ENCODE data around the gene PSEN1.
A peak's percentile ranks its signal among the peaks of the same experiment; 100 is the strongest.
"Not testable (repeated sequence)": the region's sequence is repeated elsewhere in the genome, so short reads cannot be mapped to it uniquely, and the experiment has no call there.

The PSEN1 gene

DNA sequence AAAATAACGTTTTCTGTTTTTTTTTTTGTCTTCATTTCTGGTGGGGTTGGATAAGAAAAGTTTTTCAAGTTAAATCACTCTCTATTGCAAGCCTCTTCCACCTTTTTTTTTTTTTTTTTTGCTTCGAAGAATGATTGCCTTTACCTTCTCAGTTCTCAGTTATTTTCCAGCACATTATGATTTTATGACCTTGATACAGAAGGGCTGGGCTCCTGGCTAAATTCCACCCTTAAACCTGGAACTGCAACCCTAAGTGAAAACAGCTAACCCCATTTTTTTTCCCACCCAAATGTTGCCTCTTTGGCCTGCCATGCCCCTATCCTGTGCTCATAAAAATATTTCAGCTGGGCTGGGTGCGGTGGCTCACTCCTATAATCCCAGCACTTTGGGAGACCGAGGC is 31.4 kb downstream of the PSEN1 start:
- no peak for DNase-seq (ENCODE audit: low spot score)

- DNase-seq (ENCODE audit: low spot score), result no peak
Measured at GRCh38 chr14:73168274-73168673, 32.0 kb downstream of the PSEN1 start.

DNA sequence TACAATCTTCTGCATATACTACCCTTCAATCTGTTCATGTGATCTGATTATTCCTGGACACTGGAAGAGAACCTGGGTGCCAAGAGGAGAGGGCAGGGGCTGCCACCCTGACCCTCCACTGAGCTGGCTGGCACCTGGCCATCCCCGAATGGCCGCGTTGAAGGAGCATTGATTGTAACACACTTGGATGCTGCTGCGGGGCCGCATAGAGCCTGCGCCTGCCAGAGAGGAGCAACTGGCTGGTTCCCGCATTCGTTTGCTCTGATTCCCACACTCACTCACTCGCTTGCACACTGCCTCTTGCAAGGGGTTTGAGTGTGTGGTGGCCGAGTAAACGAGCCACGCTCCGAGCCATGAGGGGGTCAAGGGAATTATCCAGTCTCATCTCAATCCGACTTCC is 32.4 kb downstream of the PSEN1 start:
- no peak for DNase-seq (ENCODE audit: low spot score)

- not testable (repeated sequence) for DNase-seq (ENCODE audit: low spot score)
Measured at GRCh38 chr14:73169855-73170254, 33.5 kb downstream of the PSEN1 start.

DNA sequence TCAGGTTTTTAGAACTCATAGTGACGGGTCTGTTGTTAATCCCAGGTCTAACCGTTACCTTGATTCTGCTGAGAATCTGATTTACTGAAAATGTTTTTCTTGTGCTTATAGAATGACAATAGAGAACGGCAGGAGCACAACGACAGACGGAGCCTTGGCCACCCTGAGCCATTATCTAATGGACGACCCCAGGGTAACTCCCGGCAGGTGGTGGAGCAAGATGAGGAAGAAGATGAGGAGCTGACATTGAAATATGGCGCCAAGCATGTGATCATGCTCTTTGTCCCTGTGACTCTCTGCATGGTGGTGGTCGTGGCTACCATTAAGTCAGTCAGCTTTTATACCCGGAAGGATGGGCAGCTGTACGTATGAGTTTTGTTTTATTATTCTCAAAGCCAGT is 34.4 kb downstream of the PSEN1 start:
- no peak for DNase-seq (ENCODE audit: low spot score)

DNA sequence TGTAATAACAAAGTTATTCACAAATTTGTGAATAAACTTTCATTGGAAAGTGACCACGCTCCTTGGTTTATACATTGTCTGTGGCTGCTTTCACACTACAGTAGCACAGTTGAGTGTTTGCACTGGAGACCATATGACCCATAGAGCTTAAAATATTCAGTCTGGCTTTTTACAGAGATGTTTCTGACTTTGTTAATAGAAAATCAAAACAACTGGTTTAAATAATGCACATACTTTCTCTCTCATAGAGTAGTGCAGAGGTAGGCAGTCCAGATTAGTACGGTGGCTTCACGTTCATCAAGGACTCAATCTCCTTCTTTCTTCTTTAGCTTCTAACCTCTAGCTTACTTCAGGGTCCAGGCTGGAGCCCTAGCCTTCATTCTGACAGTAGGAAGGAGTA is 36.2 kb downstream of the PSEN1 start:
- DNase-seq (ENCODE audit: low spot score), result no peak

GRCh38 chr14:73173092-73173735 is 36.9 kb downstream of the PSEN1 start:
- DNase-seq (ENCODE audit: low spot score), result peak; percentile 41

GRCh38 chr14:73176685-73177084 is 40.4 kb downstream of the PSEN1 start:
- DNase-seq (ENCODE audit: low spot score), result no peak

- DNase-seq (ENCODE audit: low spot score), result no peak
Measured at GRCh38 chr14:73180385-73180805, 44.1 kb downstream of the PSEN1 start.

- not testable (repeated sequence) for DNase-seq (ENCODE audit: low spot score)
Measured at GRCh38 chr14:73180969-73181368, 44.7 kb downstream of the PSEN1 start.

GRCh38 chr14:73188501-73188911 is 52.2 kb downstream of the PSEN1 start:
- DNase-seq (ENCODE audit: low spot score), result no peak

GRCh38 chr14:73189651-73190050 is 53.3 kb downstream of the PSEN1 start:
- DNase-seq (ENCODE audit: low spot score), result no peak

DNA sequence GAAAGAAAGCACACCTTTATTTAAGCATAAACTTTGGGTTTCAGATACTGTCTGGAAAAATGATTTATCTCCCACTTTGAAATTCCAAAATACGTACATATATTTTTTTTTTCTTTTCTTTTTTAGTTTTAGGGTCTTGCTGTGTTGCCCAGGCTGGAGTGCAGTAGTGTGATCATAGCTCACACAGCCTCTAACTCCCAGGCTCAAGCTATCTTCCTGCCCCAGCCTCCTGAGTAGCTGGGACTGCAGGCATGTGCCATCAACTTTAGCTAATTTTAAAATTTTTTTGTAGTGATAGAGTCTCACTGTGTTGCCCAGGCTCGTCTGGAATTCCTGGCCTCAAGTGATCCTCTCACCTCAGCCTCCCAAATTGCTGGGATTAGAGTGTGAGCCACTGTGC is 55.1 kb downstream of the PSEN1 start:
- no peak for DNase-seq (ENCODE audit: low spot score)

DNA sequence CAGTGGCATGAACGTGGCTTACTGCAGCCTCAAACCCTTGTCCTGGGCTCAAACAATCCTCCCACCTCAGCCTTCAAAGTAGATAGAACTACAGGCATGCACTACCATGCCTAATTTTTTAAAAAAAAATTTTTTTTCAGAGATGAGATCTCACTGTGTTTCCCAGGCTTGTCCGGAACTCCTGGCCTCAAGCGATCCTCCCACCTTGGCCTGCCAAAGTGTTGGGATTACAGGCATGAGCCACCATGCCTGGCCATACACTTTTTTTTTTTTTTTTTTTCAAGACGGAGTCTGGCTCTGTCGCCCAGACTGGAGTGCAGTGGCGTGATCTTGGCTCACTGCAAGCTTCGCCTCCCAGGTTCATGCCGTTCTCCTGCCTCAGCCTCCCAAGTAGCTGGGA is 58.0 kb downstream of the PSEN1 start:
- DNase-seq (ENCODE audit: low spot score), result not testable (repeated sequence)

GRCh38 chr14:73198253-73198652 is 61.9 kb downstream of the PSEN1 start:
- DNase-seq (ENCODE audit: low spot score), result no peak

- DNase-seq (ENCODE audit: low spot score), result no peak
Measured at GRCh38 chr14:73203527-73203926, 67.2 kb downstream of the PSEN1 start.

GRCh38 chr14:73207615-73208014 is 71.3 kb downstream of the PSEN1 start:
- DNase-seq (ENCODE audit: low spot score), result no peak

DNA sequence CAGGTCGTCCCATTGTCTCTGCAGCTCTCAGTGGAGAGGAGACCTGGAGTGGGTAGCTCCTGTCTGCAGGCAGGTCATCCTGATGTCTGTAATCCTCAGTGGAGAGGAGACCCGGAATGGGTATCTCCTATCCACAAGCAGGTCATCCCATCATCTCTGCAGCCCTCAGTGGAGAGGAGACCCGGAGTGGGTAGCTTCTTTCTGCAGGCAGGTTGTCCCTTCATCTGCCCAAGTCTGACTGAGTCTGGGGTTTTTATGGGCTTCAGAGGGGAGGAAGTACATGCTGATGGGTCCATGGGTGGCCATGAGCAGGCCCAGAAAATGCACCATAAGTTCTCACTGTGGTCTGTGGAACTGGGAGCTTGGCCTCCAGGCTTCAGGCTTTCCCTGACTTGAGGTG is 72.1 kb downstream of the PSEN1 start:
- DNase-seq (ENCODE audit: low spot score), result no peak

- no peak for DNase-seq (ENCODE audit: low spot score)
Measured at GRCh38 chr14:73208846-73209245, 72.5 kb downstream of the PSEN1 start.

DNA sequence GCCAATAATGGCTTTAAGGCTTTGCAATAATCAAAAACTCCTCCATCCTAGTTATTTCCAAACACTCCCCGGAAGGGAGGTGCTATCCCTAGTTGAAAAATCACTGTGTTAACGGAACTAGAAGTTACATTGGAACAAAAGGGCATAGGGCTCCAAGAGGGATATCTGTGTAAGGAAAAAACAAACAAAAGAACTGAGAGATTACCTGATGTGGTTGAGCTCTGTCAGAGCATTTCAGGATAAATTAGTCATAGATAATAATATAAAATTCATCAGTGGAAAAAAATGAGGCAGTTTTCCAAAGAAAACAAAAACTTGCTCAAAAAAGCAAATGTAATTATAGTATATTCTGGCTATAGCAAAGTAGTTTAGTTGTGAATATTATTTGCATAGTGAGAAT is 73.6 kb downstream of the PSEN1 start:
- no peak for DNase-seq (ENCODE audit: low spot score)

GRCh38 chr14:73211251-73212040 is 75.1 kb downstream of the PSEN1 start:
- DNase-seq (ENCODE audit: low spot score), result no peak

DNA sequence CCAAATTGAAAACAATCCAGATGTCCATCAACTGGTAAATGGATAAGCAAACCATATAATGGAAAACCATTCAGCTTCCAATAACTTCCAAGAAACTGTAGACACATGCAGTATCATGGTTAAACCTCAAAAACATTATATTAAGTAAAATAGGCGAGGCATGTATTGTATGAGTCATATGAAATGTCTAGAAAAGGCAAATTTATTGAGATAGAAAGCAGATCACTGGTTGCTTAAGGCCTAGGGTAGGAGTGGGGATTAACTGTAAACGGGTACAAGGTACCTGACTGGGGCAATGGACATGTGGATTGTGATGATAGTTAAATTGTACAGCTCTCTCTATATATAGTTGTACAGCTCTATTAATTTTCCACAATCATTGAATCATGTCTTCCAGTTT is 79.7 kb downstream of the PSEN1 start:
- DNase-seq (ENCODE audit: low spot score), result no peak

DNA sequence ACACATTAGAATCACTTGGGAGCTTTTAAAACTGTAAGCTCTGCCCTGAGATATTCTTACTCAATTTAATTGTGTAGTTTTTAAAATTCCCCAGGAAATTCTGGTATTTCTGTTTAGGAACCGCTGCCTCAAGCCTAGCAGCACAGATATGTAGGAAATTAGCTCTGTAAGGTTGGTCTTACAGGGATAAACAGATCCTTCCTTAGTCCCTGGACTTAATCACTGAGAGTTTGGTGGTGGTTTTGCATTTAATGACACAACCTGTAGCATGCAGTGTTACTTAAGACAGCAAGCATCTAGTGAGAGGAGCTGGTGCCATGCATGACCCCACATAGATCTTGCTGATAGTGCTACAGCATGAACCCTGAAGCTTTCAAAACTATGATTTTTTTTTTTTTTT is 81.1 kb downstream of the PSEN1 start:
- no peak for DNase-seq (ENCODE audit: low spot score)

DNA sequence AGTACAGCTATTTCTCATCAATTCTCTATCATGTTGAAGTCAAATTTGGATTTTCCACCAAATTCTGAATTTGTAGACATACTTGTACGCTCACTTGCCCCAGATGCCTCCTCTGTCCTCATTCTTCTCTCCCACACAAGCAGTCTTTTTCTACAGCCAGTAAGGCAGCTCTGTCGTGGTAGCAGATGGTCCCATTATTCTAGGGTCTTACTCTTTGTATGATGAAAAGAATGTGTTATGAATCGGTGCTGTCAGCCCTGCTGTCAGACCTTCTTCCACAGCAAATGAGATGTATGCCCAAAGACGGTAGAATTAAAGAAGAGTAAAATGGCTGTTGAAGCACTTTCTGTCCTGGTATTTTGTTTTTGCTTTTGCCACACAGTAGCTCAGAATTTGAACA is 83.8 kb downstream of the PSEN1 start:
- no peak for DNase-seq (ENCODE audit: low spot score)

All from hematopoietic multipotent progenitor cell treated with erythropoietin and hydrocortisone succinate and interleukin-3 and kit ligand, for 17 days (in vitro differentiated cells).